ENCODE results near the gene RPUSD3.

RPUSD3 gene

DNA sequence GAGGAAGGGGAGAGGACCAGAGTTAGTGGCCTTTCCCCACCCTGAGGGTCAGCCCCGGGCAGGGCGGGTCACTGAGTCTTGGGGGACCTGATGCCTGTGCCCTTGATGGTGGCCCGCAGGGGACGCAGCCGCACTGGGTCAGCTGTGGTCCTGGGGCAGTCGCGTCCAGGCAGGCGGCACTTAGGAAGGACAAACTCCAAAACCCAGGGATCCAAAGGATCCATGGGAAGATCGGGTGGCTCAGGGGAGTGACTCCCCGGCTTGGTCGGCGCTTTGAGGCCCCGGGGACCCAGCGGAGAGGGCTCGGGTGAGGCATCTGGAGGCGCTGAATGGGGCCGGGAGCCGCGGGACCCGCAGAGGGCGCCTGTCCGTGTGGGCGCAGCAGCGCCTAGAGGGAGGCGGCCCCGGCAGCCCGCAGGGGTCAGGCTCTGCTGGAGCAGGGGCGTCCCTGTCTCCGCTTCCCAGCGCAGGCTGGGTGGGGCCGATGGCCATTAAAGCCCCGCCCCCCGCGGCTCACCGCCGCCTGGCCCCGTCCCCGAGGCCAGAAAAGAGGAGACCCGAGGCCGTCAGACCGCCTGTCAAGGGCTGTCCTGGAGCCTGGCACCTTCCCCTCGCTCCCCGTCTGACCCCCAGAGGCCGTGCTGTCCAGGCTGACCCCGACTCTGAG lies 18.7 kb upstream of the RPUSD3 start:
- Histone ChIP-seq H3K4me2 (ENCODE audit: low read depth, low read length, poor library complexity, severe bottlenecking) (no peak overlapping the region), H3K9ac (ENCODE audit: low read length) (no peak overlapping the region)

DNA sequence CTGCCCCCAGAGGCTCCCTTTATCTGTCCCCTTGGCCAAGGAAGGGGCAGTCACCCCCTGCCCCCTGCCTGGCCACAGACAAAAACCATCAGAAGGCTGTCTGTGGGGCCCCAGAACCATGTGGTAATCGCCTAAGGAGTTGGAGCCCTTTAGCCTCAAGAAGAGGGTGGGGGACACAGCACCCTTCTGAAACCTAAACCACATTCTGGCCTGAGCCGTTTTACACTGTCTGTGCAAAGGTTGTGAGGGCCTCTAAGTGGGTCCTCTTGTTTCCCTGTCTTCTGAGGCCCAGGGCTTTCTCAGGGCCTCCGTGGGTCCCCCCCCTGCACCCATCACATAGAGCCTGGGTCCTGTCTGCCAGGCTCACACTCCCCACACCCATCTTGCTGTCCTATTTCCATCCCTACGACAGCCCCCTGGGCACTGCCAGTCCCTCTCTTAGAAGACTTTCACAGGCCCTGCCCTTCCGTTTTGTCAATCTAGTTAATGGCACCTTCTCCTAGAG lies 17.9 kb upstream of the RPUSD3 start:
- no peak overlapping the region for H3K9ac ChIP-seq (ENCODE audit: low read length)
- H3K27ac ChIP-seq (ENCODE audit: low read depth, low read length), result no peak overlapping the region
- no peaks in the 10 kb centered on the region for H3K27me3 ChIP-seq (ENCODE audit: low read length)

More for the DNA sequence above, 18.7 kb upstream of the RPUSD3 start:
- Histone ChIP-seq H2AFZ (ENCODE audit: low read depth, low read length, severe bottlenecking) (peak overlapping the region; percentile 41), H3K27me3 (ENCODE audit: low read length) (no peaks in the 10 kb centered on the region), H3F3A (ENCODE audit: insufficient read depth) (no peaks in the 10 kb centered on the region), H3K9me2 (replicated peaks; ENCODE audit: insufficient read depth, low read length) (no peaks in the 10 kb centered on the region), H3K79me2 (ENCODE audit: insufficient read depth, low read length) (no peaks in the 10 kb centered on the region), H4K20me1 (ENCODE audit: low read depth, low read length) (no peaks in the 10 kb centered on the region), H3K36me3 (ENCODE audit: low read length) (no peaks in the 10 kb centered on the region), H3K9me3 (ENCODE audit: insufficient read depth, low read length) (no peaks in the 10 kb centered on the region), H3K27ac (ENCODE audit: low read depth, low read length) (no peak overlapping the region), H3K4me3 (ENCODE audit: insufficient read depth, low read length, poor library complexity, severe bottlenecking) (no peak overlapping the region)
- no peak for TF ChIP-seq EZH2phosphoT487 (conservative IDR thresholded peaks at IDR 0.05; ENCODE audit: low read length)
- TF ChIP-seq, protein P1, sequence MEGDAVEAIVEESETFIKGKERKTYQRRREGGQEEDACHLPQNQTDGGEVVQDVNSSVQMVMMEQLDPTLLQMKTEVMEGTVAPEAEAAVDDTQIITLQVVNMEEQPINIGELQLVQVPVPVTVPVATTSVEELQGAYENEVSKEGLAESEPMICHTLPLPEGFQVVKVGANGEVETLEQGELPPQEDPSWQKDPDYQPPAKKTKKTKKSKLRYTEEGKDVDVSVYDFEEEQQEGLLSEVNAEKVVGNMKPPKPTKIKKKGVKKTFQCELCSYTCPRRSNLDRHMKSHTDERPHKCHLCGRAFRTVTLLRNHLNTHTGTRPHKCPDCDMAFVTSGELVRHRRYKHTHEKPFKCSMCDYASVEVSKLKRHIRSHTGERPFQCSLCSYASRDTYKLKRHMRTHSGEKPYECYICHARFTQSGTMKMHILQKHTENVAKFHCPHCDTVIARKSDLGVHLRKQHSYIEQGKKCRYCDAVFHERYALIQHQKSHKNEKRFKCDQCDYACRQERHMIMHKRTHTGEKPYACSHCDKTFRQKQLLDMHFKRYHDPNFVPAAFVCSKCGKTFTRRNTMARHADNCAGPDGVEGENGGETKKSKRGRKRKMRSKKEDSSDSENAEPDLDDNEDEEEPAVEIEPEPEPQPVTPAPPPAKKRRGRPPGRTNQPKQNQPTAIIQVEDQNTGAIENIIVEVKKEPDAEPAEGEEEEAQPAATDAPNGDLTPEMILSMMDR (IDR thresholded peaks at IDR 0.05; ENCODE audit: insufficient read depth, low read length, poor library complexity, severe bottlenecking), result no peak

DNA sequence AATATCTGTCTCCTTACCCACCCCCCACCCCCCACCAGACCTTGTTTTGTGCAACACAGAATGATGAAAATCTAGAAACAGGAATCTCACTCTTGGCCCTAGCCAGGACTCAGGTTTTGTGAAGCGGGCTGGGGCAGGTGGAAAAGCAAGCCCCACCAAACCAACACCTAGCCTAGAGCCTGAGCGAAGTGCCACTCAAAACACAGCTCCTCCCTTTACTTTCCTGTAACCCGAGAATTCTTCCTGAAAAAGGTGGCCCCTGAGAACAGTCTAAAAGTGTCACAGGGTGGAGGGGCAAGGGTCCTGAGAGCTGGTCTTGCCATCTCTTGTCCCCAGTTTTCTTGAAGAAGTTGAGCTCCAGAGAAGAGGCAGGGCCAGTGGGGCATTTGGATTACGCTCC lies 17.4 kb upstream of the RPUSD3 start:
- H3K27me3 ChIP-seq (ENCODE audit: low read length), result no peaks in the 10 kb centered on the region
- no peak overlapping the region for H3K27ac ChIP-seq (ENCODE audit: low read depth, low read length)
- no peak overlapping the region for H3K4me3 ChIP-seq (ENCODE audit: insufficient read depth, low read length, poor library complexity, severe bottlenecking)
- no peak overlapping the region for H3K9ac ChIP-seq (ENCODE audit: low read length)
- H3K9me2 ChIP-seq (replicated peaks; ENCODE audit: insufficient read depth, low read length), result no peaks in the 10 kb centered on the region
- H3K79me2 ChIP-seq (ENCODE audit: insufficient read depth, low read length), result no peaks in the 10 kb centered on the region
- H3K36me3 ChIP-seq (ENCODE audit: low read length), result no peaks in the 10 kb centered on the region
- no peak for TF ChIP-seq EZH2phosphoT487 (conservative IDR thresholded peaks at IDR 0.05; ENCODE audit: low read length)
- TF ChIP-seq, protein P1 (IDR thresholded peaks at IDR 0.05; ENCODE audit: insufficient read depth, low read length, poor library complexity, severe bottlenecking), result no peak
- no peak overlapping the region for H3K4me2 ChIP-seq (ENCODE audit: low read depth, low read length, poor library complexity, severe bottlenecking)
- H4K20me1 ChIP-seq (ENCODE audit: low read depth, low read length), result no peaks in the 10 kb centered on the region
- no peaks in the 10 kb centered on the region for H3F3A ChIP-seq (ENCODE audit: insufficient read depth)
- H3K9me3 ChIP-seq (ENCODE audit: insufficient read depth, low read length), result no peaks in the 10 kb centered on the region
- H2AFZ ChIP-seq (ENCODE audit: low read depth, low read length, severe bottlenecking), result no peak overlapping the region

More for the DNA sequence above, 17.9 kb upstream of the RPUSD3 start:
- TF ChIP-seq, protein P1 (IDR thresholded peaks at IDR 0.05; ENCODE audit: insufficient read depth, low read length, poor library complexity, severe bottlenecking), result no peak
- TF ChIP-seq EZH2phosphoT487 (conservative IDR thresholded peaks at IDR 0.05; ENCODE audit: low read length), result no peak
- Histone ChIP-seq H2AFZ (ENCODE audit: low read depth, low read length, severe bottlenecking) (no peak overlapping the region), H3K4me2 (ENCODE audit: low read depth, low read length, poor library complexity, severe bottlenecking) (no peak overlapping the region), H3K36me3 (ENCODE audit: low read length) (no peaks in the 10 kb centered on the region), H3F3A (ENCODE audit: insufficient read depth) (no peaks in the 10 kb centered on the region), H4K20me1 (ENCODE audit: low read depth, low read length) (no peaks in the 10 kb centered on the region), H3K79me2 (ENCODE audit: insufficient read depth, low read length) (no peaks in the 10 kb centered on the region), H3K4me3 (ENCODE audit: insufficient read depth, low read length, poor library complexity, severe bottlenecking) (no peak overlapping the region), H3K9me3 (ENCODE audit: insufficient read depth, low read length) (no peaks in the 10 kb centered on the region), H3K9me2 (replicated peaks; ENCODE audit: insufficient read depth, low read length) (no peaks in the 10 kb centered on the region)
